ENCODE measurements around the gene C2orf15. TPM values are rescaled to one million over a fixed set of nuclear protein-coding genes. Genes with fewer than 3 reads are reported as not detected.

C2orf15 gene
- total and polyA plus RNA-seq, 9 of the 15 experiments (the other 6 are each of a cell fraction or from before 2014, with no cell fraction given), result 0.04 to 0.27 (median 0.15) TPM; not detected in 1

- TF ChIP-seq SPI1 (IDR thresholded peaks at IDR 0.05; ENCODE audit: borderline replicate concordance, low read depth, low read length) (no peak), ARID1B (IDR thresholded peaks at IDR 0.05) (peak; percentile 22; the same call in 1 of the 2 replicates), SETDB1 (IDR thresholded peaks at IDR 0.05; ENCODE audit: low read length) (no peak), ETV6 (IDR thresholded peaks at IDR 0.05; ENCODE audit: borderline replicate concordance in 1 of 2, low read depth in 2 of 2, low read length in 1 of 2) (peak; percentile 95), ETV6 (CRISPR knock-in tag; IDR thresholded peaks at IDR 0.05; ENCODE audit: borderline replicate concordance) (no peak), ZBED1 (IDR thresholded peaks at IDR 0.05) (no peak), ZBTB1 (CRISPR knock-in tag; IDR thresholded peaks at IDR 0.05; ENCODE audit: borderline replicate concordance, low read depth) (no peak), HMG20A (CRISPR knock-in tag; conservative IDR thresholded peaks at IDR 0.05) (no peak), ZNF395 (CRISPR knock-in tag; IDR thresholded peaks at IDR 0.05) (peak; percentile 80; the same call in 1 of the 2 replicates), ZC3H11A (IDR thresholded peaks at IDR 0.05; ENCODE audit: low read depth, low read length) (peak; percentile 94; the same call in 1 of the 2 replicates), NR3C1 (CRISPR knock-in tag; IDR thresholded peaks at IDR 0.05) (no peak), CREM (IDR thresholded peaks at IDR 0.05; ENCODE audit: low read depth) (peak; percentile 85), ZNF12 (CRISPR knock-in tag; IDR thresholded peaks at IDR 0.05) (no peak), EP400 (IDR thresholded peaks at IDR 0.05) (peak; percentile 92), RAD21 (CRISPR knock-in tag; conservative IDR thresholded peaks at IDR 0.05 in 1 of 2, IDR thresholded peaks at IDR 0.05 in 1 of 2) (no peak), ESRRB (CRISPR knock-in tag; IDR thresholded peaks at IDR 0.05; ENCODE audit: borderline replicate concordance) (no peak), TAF9B (IDR thresholded peaks at IDR 0.05; ENCODE audit: partially characterized antibody) (peak; percentile 98), RBM34 (IDR thresholded peaks at IDR 0.05; ENCODE audit: borderline replicate concordance, insufficient read depth, low read length) (no peak)
- TF ChIP-seq, protein P1, sequence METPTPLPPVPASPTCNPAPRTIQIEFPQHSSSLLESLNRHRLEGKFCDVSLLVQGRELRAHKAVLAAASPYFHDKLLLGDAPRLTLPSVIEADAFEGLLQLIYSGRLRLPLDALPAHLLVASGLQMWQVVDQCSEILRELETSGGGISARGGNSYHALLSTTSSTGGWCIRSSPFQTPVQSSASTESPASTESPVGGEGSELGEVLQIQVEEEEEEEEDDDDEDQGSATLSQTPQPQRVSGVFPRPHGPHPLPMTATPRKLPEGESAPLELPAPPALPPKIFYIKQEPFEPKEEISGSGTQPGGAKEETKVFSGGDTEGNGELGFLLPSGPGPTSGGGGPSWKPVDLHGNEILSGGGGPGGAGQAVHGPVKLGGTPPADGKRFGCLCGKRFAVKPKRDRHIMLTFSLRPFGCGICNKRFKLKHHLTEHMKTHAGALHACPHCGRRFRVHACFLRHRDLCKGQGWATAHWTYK (CRISPR knock-in tag; IDR thresholded peaks at IDR 0.05), result 0 out of 2 replicates have a peak, but pooled peaks have one; percentile 48
- TF ChIP-seq, protein P2, sequence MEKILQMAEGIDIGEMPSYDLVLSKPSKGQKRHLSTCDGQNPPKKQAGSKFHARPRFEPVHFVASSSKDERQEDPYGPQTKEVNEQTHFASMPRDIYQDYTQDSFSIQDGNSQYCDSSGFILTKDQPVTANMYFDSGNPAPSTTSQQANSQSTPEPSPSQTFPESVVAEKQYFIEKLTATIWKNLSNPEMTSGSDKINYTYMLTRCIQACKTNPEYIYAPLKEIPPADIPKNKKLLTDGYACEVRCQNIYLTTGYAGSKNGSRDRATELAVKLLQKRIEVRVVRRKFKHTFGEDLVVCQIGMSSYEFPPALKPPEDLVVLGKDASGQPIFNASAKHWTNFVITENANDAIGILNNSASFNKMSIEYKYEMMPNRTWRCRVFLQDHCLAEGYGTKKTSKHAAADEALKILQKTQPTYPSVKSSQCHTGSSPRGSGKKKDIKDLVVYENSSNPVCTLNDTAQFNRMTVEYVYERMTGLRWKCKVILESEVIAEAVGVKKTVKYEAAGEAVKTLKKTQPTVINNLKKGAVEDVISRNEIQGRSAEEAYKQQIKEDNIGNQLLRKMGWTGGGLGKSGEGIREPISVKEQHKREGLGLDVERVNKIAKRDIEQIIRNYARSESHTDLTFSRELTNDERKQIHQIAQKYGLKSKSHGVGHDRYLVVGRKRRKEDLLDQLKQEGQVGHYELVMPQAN (IDR thresholded peaks at IDR 0.05; ENCODE audit: borderline replicate concordance), result peak; percentile 90
- TF ChIP-seq, protein P3, sequence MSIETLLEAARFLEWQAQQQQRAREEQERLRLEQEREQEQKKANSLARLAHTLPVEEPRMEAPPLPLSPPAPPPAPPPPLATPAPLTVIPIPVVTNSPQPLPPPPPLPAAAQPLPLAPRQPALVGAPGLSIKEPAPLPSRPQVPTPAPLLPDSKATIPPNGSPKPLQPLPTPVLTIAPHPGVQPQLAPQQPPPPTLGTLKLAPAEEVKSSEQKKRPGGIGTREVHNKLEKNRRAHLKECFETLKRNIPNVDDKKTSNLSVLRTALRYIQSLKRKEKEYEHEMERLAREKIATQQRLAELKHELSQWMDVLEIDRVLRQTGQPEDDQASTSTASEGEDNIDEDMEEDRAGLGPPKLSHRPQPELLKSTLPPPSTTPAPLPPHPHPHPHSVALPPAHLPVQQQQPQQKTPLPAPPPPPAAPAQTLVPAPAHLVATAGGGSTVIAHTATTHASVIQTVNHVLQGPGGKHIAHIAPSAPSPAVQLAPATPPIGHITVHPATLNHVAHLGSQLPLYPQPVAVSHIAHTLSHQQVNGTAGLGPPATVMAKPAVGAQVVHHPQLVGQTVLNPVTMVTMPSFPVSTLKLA (conservative IDR thresholded peaks at IDR 0.05), result peak; percentile 79 to 89
These were observed 39.5 kb downstream of the C2orf15 start, which contains the start of the genes MITD1 and MRPL30 (continued) for GRCh38 chr2:99180755-99181623.
